COLO829 (cell line): Measurements from ENCODE around the gene SNU13.
"Not testable (repeated sequence)": the region's sequence is repeated elsewhere in the genome, so short reads cannot be mapped to it uniquely, and the experiment has no call there.

Experiments used
- DNase-seq: peaks from one replicate; pipeline ENCODE4 v3.0.0; 2012; ENCODE audit warnings: low spot score

Gene SNU13

DNA sequence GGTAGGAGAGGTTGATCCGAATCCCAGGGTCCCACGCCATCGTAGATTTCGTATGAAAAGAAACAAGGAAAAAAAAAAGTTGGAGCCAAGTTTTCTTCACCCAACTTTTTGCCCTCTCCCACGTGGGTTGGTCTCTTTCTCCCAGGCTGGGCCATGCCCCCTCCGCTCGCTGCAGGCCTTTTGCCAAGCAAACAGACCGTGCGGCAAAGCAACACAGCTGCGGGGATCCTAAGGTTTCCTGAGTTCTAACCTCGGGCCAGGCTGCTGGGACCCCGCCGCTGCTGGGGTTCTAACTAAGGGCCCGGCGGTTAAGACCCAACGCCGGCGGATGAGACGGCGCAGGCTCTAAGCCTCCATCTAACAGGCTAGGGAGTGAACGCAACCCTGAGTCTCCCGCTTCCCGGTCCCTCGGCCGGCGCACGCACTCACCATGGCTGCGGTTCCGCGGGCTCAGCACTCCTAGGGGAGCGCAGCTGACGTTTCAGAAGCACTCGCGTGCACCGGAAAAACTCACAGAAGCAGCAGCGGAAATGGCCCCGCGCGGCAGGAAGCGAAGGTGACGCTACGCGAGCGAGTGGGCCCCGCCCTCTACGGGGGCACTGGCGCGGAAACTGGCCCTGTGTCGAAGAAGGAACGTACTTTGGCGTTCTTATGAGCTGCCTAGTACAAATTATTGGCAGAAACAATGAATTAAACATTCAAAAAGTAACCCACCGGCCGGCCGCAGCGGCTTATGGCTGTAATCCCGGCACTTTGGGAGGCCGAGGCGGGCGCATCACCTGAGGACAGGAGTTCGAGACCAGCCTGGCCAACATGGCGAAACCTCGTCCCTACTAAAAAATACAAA lies at the start of gene SNU13:
Gene SNU13, minus strand, starts transcription at position 503 of the 847 bp plus-strand sequence. Its CDS starts 71 bp downstream, at position 432.
- peak; percentile 93 for DNase-seq

DNA sequence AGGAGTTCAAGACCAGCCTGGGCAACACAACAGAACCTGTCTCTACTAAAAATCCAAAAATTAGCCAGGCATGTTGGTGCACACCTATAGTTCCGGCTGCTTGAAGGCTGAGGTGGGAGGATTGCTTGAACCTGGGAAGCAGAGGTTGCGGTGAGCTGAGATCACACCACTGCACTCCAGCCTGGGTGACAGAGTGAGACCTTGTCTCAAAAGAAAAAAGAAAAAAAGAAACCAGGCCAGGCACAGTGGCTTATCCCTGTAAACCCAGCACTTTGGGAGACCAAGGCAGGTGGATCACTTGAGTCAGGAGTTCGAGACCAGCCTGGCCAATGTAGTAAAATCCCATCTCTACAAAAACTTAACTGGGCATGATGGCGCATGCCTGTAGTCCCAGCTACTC lies 44.6 kb upstream of the SNU13 start:
- not testable (repeated sequence) for DNase-seq

DNA sequence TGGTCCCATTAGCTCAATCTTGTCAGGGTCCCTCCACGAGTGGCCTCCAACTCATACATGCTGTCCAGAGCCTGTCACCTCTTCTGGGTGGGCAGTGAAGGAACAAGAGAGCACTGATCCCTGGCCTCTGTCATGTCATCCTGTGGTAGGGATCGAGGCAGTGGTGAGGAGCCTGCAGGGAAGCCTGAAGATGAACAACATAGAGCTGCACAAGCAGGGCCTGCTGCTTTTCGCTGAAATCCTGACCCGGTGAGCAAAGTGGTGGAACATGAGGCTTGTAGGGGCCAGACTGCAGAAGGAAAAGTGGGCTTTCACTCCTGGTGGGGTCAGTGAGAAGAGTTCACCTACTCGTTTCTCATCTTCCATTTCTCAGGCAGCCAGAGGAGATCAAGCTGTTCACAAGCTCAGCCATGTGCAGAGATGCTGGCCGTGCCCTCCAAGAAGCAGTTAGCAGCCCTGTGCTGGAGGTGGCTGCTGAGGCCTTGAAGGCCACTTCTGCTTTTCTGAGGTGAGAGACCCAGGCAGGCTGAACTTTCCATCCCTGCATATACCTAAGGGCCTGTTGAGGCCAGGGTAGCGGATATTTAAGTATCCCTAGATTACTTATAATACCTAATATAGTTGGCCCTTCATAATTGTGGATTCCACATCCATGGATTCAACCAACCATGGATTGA lies 43.6 kb upstream of the SNU13 start:
- no peak for DNase-seq

DNA sequence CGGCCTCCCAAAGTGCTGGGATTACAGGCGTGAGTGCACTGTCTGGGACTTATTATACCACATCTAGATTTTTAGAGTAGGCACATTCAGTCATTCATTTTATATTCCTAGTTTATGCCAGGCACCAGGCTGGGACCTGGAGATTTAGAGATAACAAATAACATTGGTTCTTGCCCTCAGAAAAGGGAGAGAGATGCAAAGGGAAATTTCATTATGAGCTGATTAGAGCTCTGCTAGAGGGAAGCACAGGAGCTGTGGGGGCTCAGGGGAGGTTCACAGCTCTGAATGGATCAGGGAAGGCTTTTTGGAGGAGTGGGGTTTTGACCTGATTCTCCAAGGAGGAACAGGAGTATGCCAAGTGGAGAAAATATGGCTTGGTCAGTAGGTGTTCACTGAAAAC lies 42.9 kb upstream of the SNU13 start:
- DNase-seq = no peak

DNA sequence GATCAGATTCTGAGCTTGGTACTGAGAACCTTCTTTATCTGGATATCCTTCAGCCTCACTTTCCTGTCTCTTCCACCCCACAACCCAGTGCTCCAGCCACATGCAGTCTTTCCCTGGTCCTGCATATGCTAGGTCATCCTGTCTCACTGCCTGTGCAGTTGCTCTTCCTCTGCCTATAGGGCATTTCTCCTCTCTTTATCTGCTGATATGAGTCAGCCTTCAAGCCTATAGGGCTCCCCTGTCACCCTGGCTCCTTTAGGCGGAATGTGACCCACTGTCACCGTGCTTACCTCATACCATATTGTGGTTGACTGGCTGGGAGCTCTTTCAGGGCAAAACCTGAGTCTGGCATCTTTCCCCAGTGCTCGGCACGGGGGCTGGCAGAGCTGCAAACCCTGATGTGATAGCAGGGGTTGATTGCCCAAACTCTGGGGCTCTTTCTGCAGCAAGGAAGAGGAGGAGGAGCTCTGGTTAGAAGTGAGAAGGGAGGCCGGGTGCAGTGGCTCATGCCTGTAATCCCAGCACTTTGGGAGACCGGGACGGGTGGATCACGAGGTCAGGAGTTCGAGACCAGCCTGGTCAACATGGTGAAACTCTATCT lies 36.9 kb upstream of the SNU13 start:
- DNase-seq = no peak

DNA sequence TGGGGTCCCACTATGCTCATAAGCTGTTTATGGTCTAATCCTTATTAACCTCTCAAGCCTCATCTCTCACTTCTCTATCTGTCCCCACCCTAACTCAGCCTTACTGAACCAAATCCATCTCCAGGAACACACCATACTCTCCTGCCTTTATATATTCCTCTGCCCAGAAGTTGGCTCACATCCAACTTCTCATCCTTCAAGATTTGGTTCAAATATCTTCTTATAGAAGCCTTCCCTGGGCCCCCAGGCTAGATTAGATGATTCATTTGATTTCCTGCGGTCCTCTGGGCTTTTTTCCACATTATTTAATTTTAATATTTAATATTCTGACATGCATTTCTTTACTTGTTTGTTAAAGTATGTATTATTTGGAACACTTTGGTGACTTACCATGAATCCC lies 33.8 kb upstream of the SNU13 start:
- DNase-seq = no peak

DNA sequence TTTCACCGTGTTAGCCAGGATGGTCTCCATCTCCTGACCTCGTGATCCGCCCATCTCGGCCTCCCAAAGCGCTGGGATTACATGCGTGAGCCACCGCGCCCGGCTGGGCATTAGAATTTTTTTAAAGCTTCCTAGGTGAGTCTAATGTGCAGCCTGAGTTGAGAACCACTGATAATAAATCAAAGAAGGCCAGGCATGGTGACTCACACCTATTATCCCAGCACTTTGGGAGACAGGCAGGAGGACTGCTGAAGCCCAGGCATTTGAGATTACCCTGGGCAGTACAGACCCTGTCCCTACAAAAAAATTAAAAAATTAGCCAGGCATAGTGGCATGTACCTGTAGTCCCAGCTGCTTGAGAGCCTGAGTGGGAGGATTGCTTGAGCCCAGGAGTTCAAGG lies 24.3 kb upstream of the SNU13 start:
- DNase-seq = no peak

DNA sequence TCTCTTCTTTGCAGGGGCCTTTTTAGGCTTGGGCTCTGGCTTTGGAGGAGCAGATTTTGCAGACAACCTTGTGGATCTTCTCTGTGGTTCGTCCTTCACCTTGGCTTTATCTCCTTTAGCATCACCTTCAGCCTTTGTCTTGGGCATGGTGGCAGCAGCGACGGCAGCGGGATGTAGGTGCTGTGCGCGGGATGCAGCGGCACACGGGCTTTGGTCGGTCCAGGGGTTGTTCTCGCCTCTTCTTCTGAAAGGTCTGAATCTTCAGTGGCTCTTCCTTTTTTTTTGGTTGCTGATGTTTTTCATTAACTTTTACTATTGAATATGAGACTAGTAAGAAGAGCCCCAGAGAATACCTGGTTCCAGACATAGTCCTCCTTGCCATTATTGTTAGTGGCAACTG lies 20.7 kb upstream of the SNU13 start:
- DNase-seq = no peak

DNA sequence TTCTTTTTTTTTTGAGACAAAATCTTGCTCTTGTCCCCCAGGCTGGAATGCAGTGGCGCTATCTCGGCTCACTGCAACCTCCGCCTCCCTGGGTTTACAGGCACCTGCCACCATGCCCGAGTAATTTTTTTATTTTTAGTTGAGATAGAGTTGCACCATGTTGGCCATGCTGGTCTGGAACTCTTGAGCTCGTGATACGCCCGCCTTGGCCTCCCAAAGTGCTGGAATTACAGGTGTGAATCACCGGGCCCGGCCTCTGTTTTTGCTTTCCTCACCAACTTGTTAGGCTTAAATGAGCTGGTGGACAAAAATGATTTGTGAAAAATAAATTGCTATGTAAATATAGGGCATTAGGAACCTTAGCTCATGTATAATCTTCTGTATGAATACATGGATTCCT lies 14.1 kb upstream of the SNU13 start:
- no peak for DNase-seq

DNA sequence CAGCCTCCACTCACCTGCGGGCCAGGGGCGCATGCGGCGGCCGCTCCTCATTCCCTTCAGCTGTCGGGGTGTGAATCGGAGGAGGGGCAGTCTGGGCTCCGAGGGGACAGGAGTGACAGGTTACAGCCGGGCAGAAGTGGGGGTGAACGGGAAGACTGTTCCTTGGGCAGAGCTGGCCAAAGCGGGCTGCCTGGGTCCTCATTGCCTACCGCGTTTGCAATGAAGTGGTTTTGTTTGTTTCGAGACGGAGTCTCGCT lies 11.4 kb upstream of the SNU13 start:
- no peak for DNase-seq

DNA sequence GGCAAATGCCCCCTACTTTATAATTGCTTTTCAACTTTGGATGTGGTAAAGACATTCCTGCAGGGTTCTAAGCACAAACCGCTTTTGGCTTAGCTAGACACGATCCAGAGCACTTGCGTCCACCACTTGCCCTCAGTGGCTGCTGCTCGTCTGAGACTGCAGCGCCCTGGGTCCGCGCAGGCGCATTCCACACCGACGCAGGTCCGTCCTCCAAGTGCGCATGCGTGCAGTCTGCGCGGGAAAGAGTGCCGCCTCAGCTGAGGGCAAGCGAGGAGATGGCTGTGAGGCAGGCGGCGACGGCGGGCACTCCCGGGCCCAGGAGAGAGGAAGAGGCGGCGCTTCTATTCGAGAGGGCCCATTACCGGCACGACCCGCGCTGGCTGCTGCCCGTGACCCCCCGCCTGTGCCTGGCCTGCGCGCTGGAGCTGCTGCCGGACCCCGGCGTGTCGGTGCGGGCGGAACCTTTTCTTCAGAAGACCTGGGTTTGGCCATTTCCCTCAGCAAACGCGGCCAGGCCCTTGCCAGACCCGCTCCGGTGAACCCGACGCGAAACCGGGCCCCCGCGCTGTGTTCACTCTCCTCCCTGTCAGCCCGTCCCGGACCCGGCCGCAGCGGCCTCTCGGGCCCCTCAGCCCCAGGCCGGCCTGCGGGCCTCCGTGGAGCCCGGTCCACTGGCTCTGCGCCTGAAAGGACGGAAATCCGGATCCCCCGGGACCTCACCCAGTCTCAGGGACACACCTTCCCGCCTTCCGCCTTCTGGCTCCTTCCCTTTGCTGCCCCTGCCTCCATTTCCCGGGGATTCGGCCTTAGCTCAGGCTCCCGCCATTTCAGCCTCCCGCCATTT lies 10.8 kb upstream of the SNU13 start, which contains the start of gene MEI1:
Gene MEI1, plus strand, starts transcription at position 240 of the 844 bp plus-strand sequence. Its CDS starts 36 bp downstream, at position 276.
- DNase-seq = no peak

DNA sequence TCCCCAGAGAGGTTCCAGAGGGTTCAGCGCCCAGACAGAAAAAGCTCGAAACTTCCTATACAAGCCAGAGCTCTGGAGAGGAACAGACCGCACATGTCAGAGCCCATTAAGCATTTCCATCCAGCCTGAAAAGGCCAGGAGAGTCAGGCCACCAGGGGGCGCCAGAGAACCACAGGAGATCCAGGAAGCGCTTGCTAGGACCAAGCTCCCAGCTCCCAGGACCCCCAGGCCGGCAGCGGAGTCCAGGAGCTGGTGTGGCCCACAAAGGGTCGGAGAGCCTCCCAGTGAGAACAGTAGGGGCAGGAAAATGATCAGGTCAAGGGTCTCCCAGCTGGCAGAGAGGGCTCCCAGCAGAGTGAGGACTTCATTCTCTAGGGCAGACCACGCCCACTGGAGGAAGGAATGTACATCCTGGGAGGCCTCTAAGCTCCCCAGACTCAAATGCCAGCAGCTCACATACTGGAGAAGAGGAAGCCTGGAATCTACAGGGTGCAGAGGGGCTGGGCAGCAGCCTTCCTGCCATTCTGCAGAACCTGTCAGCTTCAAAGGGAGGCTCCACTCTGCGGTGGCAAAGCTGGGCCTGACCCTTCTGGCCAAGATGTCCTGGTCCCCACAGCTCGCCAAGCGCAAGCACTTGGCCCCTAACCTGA lies 8.6 kb upstream of the SNU13 start:
- peak; percentile 94 for DNase-seq

DNA sequence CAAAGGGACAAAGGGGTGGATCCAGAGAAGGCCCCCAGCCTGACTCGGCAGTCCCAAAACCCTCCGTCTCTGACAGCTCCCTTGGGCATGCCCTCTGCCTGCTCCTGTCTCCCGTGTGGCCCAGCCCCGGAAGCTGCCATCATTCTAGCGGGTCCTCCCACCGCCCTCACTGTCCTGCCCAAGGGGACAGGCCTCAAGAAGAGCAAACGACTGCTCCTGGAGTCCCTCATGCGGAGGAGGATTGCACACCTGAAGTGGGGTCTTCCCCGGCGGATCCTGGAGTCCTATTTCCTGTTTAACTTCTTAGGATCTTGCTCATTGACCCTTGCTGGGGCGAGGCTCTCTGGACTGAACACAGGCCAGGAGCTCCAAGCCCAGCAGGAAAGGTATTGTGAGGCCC lies 8.0 kb upstream of the SNU13 start:
- DNase-seq = no peak

DNA sequence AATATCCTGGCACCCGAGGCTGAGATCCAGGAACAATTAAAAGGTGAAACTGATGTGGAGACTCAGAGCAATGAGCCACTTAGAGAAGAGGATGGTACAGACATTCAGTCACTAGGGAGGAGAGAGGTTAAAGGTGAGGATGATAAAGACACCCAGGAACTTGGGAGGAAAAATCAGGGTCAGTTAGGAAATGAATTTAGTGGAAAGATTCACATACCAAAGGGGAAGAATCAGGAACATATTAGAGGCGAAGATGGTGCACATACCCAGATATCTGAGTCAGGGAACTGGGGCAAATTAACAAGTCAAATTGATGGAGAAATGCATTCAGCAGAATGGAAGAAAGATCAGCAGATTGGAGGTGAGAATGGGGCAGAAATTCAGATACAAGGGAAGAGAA lies 6.5 kb upstream of the SNU13 start:
- no peak for DNase-seq

DNA sequence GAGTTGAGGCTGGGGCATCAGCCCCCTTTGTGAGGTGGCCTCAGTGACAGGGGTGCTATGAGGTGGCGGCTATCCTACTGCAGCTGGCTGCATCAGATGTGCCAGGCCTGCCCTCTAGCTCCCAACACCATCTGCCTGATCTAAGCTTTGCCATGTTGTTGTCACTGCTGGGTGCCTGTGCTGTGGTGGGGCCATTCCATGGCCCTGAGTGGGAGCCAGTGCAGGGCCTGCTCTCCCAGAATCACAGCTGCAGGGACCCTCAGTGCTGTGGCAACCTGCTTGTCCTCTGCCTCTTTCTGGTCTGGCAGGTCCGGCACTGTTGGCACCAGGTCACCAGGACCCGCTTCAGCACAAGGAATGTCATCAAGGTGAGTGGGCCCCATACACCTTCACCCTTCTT lies 1.8 kb upstream of the SNU13 start:
- no peak for DNase-seq

DNA sequence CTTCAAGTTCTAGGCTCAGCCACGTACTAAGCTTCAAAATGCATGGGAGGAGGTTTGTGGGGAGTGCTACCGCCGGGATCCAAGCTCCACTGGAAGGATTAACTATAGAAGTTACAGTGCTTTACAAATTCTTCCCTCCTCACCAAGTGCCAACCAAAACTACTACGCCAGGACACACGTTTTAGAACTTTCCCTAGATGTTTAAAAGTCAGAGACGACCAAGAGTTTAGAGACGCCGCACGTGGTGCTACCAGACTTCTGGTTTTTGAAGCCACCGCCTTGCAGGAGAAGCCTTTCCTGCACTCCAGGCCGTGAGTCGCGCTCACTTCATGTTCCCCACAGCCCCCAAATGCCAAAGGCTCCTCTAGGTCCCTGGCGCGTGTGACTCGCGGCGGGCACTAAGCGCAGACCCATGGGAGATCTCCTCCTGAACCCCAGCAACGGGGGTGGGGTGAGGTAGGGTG lies 734 bp downstream of the SNU13 start:
- DNase-seq = no peak

DNA sequence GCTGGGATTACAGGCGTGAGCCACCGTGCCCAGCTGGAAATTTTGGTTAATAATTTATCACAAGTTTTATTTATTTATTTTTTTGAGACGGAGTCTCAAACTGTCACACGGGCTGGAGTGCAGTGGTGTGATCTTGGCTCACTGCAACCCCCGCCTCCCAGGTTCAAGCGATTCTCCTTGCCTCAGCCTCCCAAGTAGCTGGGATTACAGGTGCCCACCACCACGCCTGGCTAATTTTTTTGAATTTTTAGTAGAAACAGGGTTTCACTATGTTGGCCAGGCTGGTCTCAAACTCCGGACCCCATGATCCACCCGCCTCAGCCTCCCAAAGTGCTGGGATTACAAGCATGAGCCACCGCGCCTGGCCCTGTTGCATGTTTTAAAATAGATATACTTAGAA lies 1.8 kb downstream of the SNU13 start:
- DNase-seq = not testable (repeated sequence)

DNA sequence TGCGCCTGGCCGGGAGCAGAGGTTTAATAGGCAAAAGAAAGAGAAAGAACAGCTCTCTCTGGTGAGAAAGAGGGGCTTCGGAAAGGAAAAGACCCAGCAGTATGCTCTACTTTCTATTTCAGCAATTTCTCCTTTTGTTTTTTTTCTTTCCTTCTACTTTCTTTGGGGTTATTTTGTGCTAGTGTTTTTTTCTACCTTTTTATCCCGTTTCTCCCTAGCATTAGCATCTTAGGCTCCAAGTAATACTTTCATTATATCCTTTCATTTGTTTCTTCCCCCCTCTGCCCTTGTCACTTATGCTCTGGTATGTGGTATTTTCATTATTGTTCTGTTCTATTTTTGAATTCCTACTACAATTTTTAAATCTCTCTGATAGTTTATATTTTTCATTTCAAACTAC lies 4.5 kb downstream of the SNU13 start:
- DNase-seq = no peak

DNA sequence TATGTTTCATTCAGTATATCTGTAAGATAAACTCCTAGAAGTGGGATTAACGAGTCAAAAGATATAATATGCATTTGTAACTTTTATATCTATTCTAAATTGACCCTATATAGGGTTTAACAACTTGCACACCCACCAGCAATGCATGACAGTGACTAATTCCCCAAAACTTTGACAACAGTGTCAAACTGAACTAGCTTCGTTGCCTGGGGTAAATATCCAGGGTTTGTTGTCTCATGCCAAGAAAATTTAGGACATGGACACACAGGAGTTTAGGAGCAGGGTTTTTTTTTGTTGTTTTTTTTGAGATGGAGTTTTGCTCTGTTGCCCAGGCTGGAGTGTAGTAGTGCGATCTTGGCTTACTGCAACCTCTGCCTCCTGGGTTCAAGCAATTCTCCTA lies 5.1 kb downstream of the SNU13 start:
- no peak for DNase-seq

DNA sequence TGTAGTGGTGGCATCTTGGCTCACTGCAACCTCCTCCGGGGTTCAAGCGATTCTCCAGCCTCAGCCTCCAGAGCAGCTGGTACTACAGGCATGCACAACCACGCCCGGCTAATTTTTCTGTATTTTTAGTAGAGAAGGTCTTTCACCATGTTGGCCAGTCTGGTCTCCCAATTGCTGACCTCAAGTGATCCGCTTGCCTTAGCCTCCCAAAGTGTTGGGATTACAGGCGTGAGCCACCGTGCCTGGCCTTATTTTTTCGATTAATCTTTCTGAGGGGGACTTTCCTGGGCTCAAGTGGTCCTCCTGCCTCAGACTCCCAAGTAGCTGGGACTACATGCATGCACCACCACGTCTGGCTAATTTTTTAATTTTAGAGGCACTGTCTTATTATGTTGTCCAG lies 5.6 kb downstream of the SNU13 start:
- no peak for DNase-seq

DNA sequence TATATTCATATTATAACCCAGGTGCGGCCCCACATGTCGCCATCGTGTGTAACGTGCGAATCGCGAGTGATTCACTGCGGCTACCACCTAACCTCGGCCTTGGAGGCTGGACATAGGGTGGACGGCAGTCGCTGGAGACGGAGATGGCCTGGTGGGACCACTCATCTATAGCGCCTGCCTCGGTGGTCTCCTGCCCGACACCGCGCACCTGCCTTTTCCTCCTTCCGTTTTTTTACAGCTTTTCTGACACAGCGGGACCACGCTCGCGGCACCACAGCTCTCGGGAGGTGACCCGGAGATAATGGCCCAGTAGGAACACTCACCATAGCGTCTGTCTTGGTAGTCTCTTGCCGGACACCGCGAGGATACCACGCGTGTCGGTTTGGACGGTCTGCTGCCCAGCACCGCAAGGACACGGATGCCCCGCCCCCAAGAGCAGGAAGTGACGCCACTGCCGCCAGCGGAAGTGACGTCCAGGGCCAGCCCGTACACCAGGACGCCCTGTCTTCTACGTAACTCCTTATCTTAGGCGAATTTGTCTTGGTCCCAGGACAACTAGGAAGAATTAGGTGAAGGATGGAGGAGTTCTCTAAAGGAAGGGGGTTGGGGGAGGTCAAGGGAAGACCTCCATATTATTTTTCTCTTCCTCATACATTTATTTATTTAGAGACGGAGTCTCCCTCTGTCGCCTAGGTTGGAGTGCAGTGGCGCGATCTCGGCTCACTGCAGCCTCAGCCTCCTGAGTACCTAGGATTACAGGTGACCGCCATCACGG lies 6.4 kb downstream of the SNU13 start:
- DNase-seq = peak; percentile 89
